ENCODE measurements around the gene SHROOM3.

SHROOM3 gene

DNA sequence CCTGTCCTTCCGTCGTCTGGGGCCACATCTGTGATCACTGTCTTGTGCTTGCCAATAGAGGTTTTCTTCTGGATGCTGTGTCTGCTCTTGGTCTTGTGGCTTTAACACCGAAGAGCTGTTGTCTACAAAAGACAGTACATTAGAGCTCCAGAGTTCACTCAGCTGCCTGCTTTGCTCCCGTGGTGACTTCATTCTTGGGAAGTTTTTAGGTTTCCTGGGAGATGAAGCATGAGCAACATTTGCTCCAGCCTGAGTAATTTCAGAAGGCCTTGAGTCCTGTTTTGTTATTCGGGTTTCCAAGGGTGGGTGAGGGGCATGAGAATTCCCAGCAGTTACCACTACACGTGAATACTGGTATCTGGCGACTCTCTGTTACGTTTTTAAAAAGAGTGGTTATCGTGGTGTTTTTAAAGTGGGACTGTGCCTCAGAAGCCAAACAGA, 189.2 kb downstream of the SHROOM3 start:
- WGBS, 2 experiments (ENCODE audit: insufficient coverage in 2 of 2), result 23 to 26% methylated on average over 7 to 8 of the region's 9 CpGs
- H3K4me1 ChIP-seq (ENCODE audit: control insufficient read depth, insufficient read depth, low read length, poor library complexity, severe bottlenecking), result peaks cover 34% of the 10 kb centered on the region
- H3K36me3 ChIP-seq (ENCODE audit: control insufficient read depth, insufficient read depth, low read length), result no peaks in the 10 kb centered on the region
- H3K4me3 ChIP-seq (ENCODE audit: extremely low read depth, insufficient read depth, low read length, poor library complexity, severe bottlenecking), result no peak overlapping the region
- H3K9me3 ChIP-seq (ENCODE audit: control insufficient read depth, low read length), result no peaks in the 10 kb centered on the region
- H3K27ac ChIP-seq (ENCODE audit: low read depth, low read length, severe bottlenecking), result peak overlapping the region; percentile 94

DNA sequence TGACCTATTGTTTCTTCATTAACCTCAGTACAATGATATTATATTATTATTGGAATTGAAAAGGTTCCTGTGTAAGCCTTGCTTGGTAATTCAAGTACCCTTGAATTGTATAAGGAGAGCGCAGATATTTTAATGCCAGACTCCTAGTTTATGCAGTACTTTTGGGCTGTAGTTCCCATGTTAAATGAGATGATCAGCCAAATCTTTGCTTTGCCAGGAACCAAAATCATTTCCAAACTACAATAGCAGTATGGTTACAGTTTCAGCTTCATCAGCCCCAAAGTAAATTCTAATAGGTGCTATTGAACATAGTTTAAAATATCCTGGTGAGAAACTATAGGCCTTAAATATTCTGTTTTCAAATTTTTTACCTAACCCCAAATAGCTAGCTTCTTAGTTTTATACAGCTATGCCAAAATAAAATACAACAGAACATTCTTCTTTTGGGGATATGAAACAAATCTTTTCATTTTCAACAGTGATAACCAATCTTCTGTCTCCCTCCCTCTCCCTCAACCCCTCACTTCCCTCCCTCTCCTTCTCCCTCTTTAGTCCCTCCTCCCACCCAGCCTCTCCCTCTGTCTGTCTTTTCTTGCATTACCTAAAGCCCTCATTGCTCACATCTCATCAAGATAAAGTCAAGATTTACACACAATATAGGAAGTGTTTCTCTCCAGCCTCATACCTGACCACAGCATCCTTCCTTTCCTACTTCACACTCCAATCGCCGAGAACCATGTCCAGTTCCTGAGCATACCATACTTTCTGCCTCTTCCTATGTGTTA, 190.1 kb downstream of the SHROOM3 start:
- H3K36me3 ChIP-seq (ENCODE audit: control insufficient read depth, insufficient read depth, low read length), result no peaks in the 10 kb centered on the region
- no peak overlapping the region for H3K4me3 ChIP-seq (ENCODE audit: extremely low read depth, insufficient read depth, low read length, poor library complexity, severe bottlenecking)
- WGBS, 2 experiments (ENCODE audit: insufficient coverage in 2 of 2), result 97 to 100% methylated on average over 2 of the region's 3 CpGs
- peak overlapping the region; percentile 94 for H3K27ac ChIP-seq (ENCODE audit: low read depth, low read length, severe bottlenecking)
- no peaks in the 10 kb centered on the region for H3K9me3 ChIP-seq (ENCODE audit: control insufficient read depth, low read length)
- peaks cover 34% of the 10 kb centered on the region for H3K4me1 ChIP-seq (ENCODE audit: control insufficient read depth, insufficient read depth, low read length, poor library complexity, severe bottlenecking)

- H3K4me1 ChIP-seq (ENCODE audit: control insufficient read depth, insufficient read depth, low read length, poor library complexity, severe bottlenecking), result peaks cover 34% of the 10 kb centered on the region
- H3K4me3 ChIP-seq (ENCODE audit: extremely low read depth, insufficient read depth, low read length, poor library complexity, severe bottlenecking), result no peak overlapping the region
- H3K36me3 ChIP-seq (ENCODE audit: control insufficient read depth, insufficient read depth, low read length), result no peaks in the 10 kb centered on the region
- H3K9me3 ChIP-seq (ENCODE audit: control insufficient read depth, low read length), result no peaks in the 10 kb centered on the region
- no peak overlapping the region for H3K27ac ChIP-seq (ENCODE audit: low read depth, low read length, severe bottlenecking)
- WGBS, 2 experiments (ENCODE audit: insufficient coverage in 2 of 2), result 63% methylated on average over 4 of the region's 5 CpGs; no CpG with 5 or more reads in 1 of the 2 experiments
These were observed 191.8 kb downstream of the SHROOM3 start for GRCh38 chr4:76626686-76627465.

DNA sequence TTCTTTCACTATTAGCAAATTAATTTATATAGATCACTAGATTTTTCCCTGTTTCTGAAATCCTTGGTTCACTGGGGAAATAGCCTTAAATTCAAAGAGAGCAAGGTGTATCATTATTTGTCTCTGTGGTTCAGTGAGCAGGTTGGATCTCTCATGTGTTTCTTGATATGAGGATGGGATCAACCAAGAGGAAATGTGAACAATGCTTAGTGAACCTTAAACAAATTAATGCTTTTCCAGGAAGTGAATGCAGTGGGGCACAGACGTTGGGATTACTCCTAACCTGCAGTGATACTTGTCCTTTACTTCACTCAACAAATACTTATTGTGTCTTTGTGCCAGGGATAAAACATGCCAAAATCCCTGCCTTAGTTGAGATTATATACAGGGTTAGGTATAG, 193.2 kb downstream of the SHROOM3 start:
- Histone ChIP-seq H3K4me3 (ENCODE audit: extremely low read depth, insufficient read depth, low read length, poor library complexity, severe bottlenecking) (no peak overlapping the region), H3K4me1 (ENCODE audit: control insufficient read depth, insufficient read depth, low read length, poor library complexity, severe bottlenecking) (peaks cover 22% of the 10 kb centered on the region), H3K9me3 (ENCODE audit: control insufficient read depth, low read length) (peaks cover 2% of the 10 kb centered on the region), H3K27ac (ENCODE audit: low read depth, low read length, severe bottlenecking) (no peak overlapping the region), H3K36me3 (ENCODE audit: control insufficient read depth, insufficient read depth, low read length) (no peaks in the 10 kb centered on the region)
- no CpG with 5 or more reads among the region's 1 CpG for WGBS, 2 experiments (ENCODE audit: insufficient coverage in 2 of 2)

- H3K36me3 ChIP-seq (ENCODE audit: control insufficient read depth, insufficient read depth, low read length), result no peaks in the 10 kb centered on the region
- no peak overlapping the region for H3K4me3 ChIP-seq (ENCODE audit: extremely low read depth, insufficient read depth, low read length, poor library complexity, severe bottlenecking)
- no peak overlapping the region for H3K27ac ChIP-seq (ENCODE audit: low read depth, low read length, severe bottlenecking)
- peaks cover 15% of the 10 kb centered on the region for H3K4me1 ChIP-seq (ENCODE audit: control insufficient read depth, insufficient read depth, low read length, poor library complexity, severe bottlenecking)
- WGBS, 2 experiments (ENCODE audit: insufficient coverage in 2 of 2), result 86 to 100% methylated on average over 1 of the region's 1 CpG
- H3K9me3 ChIP-seq (ENCODE audit: control insufficient read depth, low read length), result peaks cover 2% of the 10 kb centered on the region
These were observed 195.7 kb downstream of the SHROOM3 start for GRCh38 chr4:76630741-76631140.

- H3K9me3 ChIP-seq (ENCODE audit: control insufficient read depth, low read length), result peaks cover 2% of the 10 kb centered on the region
- H3K36me3 ChIP-seq (ENCODE audit: control insufficient read depth, insufficient read depth, low read length), result peaks cover 5% of the 10 kb centered on the region
- no peak overlapping the region for H3K4me3 ChIP-seq (ENCODE audit: extremely low read depth, insufficient read depth, low read length, poor library complexity, severe bottlenecking)
- WGBS, 2 experiments (ENCODE audit: insufficient coverage in 2 of 2), result 50% methylated on average over 1 of the region's 3 CpGs
- no peak overlapping the region for H3K27ac ChIP-seq (ENCODE audit: low read depth, low read length, severe bottlenecking)
- peaks cover 17% of the 10 kb centered on the region for H3K4me1 ChIP-seq (ENCODE audit: control insufficient read depth, insufficient read depth, low read length, poor library complexity, severe bottlenecking)
These were observed 199.2 kb downstream of the SHROOM3 start for GRCh38 chr4:76634220-76634619.

- Histone ChIP-seq H3K4me1 (ENCODE audit: control insufficient read depth, insufficient read depth, low read length, poor library complexity, severe bottlenecking) (peaks cover 17% of the 10 kb centered on the region), H3K36me3 (ENCODE audit: control insufficient read depth, insufficient read depth, low read length) (peaks cover 5% of the 10 kb centered on the region), H3K9me3 (ENCODE audit: control insufficient read depth, low read length) (peaks cover 1% of the 10 kb centered on the region), H3K4me3 (ENCODE audit: extremely low read depth, insufficient read depth, low read length, poor library complexity, severe bottlenecking) (no peak overlapping the region), H3K27ac (ENCODE audit: low read depth, low read length, severe bottlenecking) (no peak overlapping the region)
- WGBS, 2 experiments (ENCODE audit: insufficient coverage in 2 of 2), result no CpG with 5 or more reads among the region's 5 CpGs
These were observed 202.8 kb downstream of the SHROOM3 start for GRCh38 chr4:76637712-76638361.

- Histone ChIP-seq H3K4me3 (ENCODE audit: extremely low read depth, insufficient read depth, low read length, poor library complexity, severe bottlenecking) (no peak overlapping the region), H3K4me1 (ENCODE audit: control insufficient read depth, insufficient read depth, low read length, poor library complexity, severe bottlenecking) (peaks cover 10% of the 10 kb centered on the region)
- 67 to 100% methylated on average over 1 to 2 of the region's 4 CpGs for WGBS, 2 experiments (ENCODE audit: insufficient coverage in 2 of 2)
These were observed 204.3 kb downstream of the SHROOM3 start for GRCh38 chr4:76639288-76639687.

GRCh38 chr4:76640353-76640910, 205.4 kb downstream of the SHROOM3 start:
- Histone ChIP-seq H3K36me3 (ENCODE audit: control insufficient read depth, insufficient read depth, low read length) (peaks cover 5% of the 10 kb centered on the region), H3K27ac (ENCODE audit: low read depth, low read length, severe bottlenecking) (no peak overlapping the region), H3K4me3 (ENCODE audit: extremely low read depth, insufficient read depth, low read length, poor library complexity, severe bottlenecking) (no peak overlapping the region), H3K4me1 (ENCODE audit: control insufficient read depth, insufficient read depth, low read length, poor library complexity, severe bottlenecking) (peaks cover 2% of the 10 kb centered on the region), H3K9me3 (ENCODE audit: control insufficient read depth, low read length) (no peaks in the 10 kb centered on the region)
- 90 to 97% methylated on average over 5 to 6 of the region's 6 CpGs for WGBS, 2 experiments (ENCODE audit: insufficient coverage in 2 of 2)

More at GRCh38 chr4:76639288-76639687, 204.3 kb downstream of the SHROOM3 start:
- Histone ChIP-seq H3K27ac (ENCODE audit: low read depth, low read length, severe bottlenecking) (no peak overlapping the region), H3K9me3 (ENCODE audit: control insufficient read depth, low read length) (no peaks in the 10 kb centered on the region), H3K36me3 (ENCODE audit: control insufficient read depth, insufficient read depth, low read length) (peaks cover 5% of the 10 kb centered on the region)

DNA sequence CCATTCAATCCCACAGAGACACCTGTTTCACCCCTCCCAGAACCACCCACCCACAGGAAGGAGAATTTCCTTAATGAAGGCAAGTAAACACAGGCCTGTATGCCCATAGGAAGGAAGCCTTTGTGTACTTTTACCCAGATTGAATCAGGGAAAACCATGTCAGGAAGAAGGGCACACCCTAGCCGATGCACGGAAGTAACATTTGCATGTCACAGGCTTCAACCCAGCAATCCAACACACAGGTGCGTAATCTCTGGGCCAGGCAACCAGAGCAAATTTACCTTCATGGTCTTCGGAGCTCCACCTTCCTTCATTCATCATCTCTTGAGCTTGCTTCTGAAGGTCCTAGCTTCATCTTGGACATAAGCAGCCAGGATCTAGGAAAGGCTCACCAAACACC, 206.3 kb downstream of the SHROOM3 start:
- Histone ChIP-seq H3K4me1 (ENCODE audit: control insufficient read depth, insufficient read depth, low read length, poor library complexity, severe bottlenecking) (peaks cover 2% of the 10 kb centered on the region), H3K4me3 (ENCODE audit: extremely low read depth, insufficient read depth, low read length, poor library complexity, severe bottlenecking) (no peak overlapping the region)
- WGBS, 2 experiments (ENCODE audit: insufficient coverage in 2 of 2), result 95 to 98% methylated on average over 4 of the region's 4 CpGs

More for the DNA sequence above, 206.3 kb downstream of the SHROOM3 start:
- H3K27ac ChIP-seq (ENCODE audit: low read depth, low read length, severe bottlenecking), result no peak overlapping the region
- H3K36me3 ChIP-seq (ENCODE audit: control insufficient read depth, insufficient read depth, low read length), result peaks cover 5% of the 10 kb centered on the region
- no peaks in the 10 kb centered on the region for H3K9me3 ChIP-seq (ENCODE audit: control insufficient read depth, low read length)
